Lower leg skin (tissue), 4 donors: Measurements from ENCODE around the gene CLASP2. TPM values are rescaled to one million over a fixed set of nuclear protein-coding genes. Genes with fewer than 3 reads are reported as not detected.

Experiments
- DNase-seq, 2 donors: peaks; one replicate each; pipeline ENCODE4 v3.0.0-alpha.2; 2019; ENCODE audit warnings: low spot score in 2 of 2
- H3K4me3 ChIP-seq: fragments of 200-600 bp; sonication (generic); 2 replicates; pipeline ENCODE4 v1.5.1; 2017; ENCODE audit warnings: mild to moderate bottlenecking, low read depth; ENCODE audit not compliant: poor library complexity, severe bottlenecking
- CTCF ChIP-seq, 3 donors: fragments of 450-650 bp; IDR thresholded peaks; one replicate each; pipeline ENCODE4 v1.5.1; 2016; ENCODE audit warnings: antibody characterized with exemption in 3 of 3, mild to moderate bottlenecking in 3 of 3, moderate library complexity in 2 of 3
- POLR2A ChIP-seq, 2 donors: fragments of 450-650 bp; IDR thresholded peaks; one replicate each; pipeline ENCODE4 v1.6.1; 2016 to 2017; ENCODE audit warnings: antibody characterized with exemption in 2 of 2, mild to moderate bottlenecking in 1 of 2, moderate library complexity in 1 of 2
- WGBS, 2 donors: methylation state at CpG; one replicate each; pipeline ENCODE4 v1.1.5; 2018; 5-methylcytosine and 5-hydroxymethylcytosine counted together
- intact Hi-C: fragments of 100-400 bp; cut with DNase I; formaldehyde crosslinking; loops from one replicate; pipeline ENCODE4 v1.15.0; 2023; ENCODE audit warnings: low total_unique reads
- total RNA-seq, 4 donors: library from RNA; depleted of rRNA; stranded (reverse); fragments of >200 nt; gene quantifications; one replicate each; pipeline ENCODE4 v1.1.0, GENCODE V29; 2016

The CLASP2 gene
- total RNA-seq, 4 donors from 2014 or later = 27.2 to 76.8 (median 49.8) TPM

DNA sequence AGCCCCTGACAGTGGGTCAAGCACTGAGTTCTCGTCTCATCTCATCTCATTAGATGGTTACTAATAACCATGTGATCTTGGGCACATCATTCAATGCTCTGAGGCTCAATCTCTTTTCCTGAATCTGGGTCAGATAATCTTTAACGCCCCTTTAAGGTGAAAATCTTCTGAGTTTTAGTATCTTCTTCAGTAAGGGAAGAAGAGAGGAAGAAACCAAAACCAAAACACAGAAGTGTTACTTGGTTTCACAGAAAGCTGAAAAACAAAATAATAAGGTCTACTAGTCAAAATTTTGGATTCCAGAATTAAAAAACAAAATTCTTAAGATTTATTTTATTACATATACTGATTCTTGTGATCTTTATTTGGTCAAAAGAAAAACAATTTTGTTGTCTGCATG, 78.2 kb downstream of the CLASP2 start:
- no peak for TF ChIP-seq POLR2A (IDR thresholded peaks at IDR 0.05)
- intact Hi-C loops = loop anchor here (10.0 kb wide), 1 partner anchor 145 kb away; no protein-coding TSS in a partner anchor
- 87 to 94% methylated on average over 2 of the region's 2 CpGs for WGBS, 2 donors
- no peak overlapping the region for H3K4me3 ChIP-seq
- no peak for DNase-seq

DNA sequence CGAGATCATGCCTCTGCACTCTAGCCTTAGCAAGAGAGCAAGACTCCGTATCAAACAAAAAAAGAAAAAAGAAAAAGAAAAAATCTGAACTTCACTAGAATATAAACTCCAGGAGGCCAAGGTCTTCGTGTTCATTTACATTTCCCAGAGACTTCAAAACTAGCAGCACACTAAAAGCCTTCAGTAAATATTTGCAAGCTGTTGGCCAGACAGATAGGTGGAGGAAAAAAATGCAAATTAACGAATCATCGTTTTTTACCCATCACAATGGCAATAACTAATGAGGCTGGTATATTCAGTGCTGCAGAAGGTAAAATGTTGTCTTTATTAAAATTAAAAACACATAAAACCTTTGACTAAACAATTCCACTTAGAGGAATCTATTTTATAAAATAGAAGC, 80.6 kb downstream of the CLASP2 start:
- H3K4me3 ChIP-seq = no peak overlapping the region
- no peak for DNase-seq
- intact Hi-C loops = loop anchor here (10.0 kb wide), 1 partner anchor 147 kb away; no protein-coding TSS in a partner anchor
- TF ChIP-seq CTCF (IDR thresholded peaks at IDR 0.05) (no peak), POLR2A (IDR thresholded peaks at IDR 0.05) (no peak)
- 80 to 82% methylated on average over 5 of the region's 5 CpGs for WGBS, 2 donors

GRCh38 chr3:33636125-33636850, 81.8 kb downstream of the CLASP2 start:
- intact Hi-C loops = loop anchor here (10.0 kb wide), 1 partner anchor 149 kb away; no protein-coding TSS in a partner anchor
- no peak overlapping the region for H3K4me3 ChIP-seq
- TF ChIP-seq POLR2A (IDR thresholded peaks at IDR 0.05) (no peak), CTCF (IDR thresholded peaks at IDR 0.05) (peak in 1 of 3 donors; percentile 16)
- no peak for DNase-seq
- 56 to 57% methylated on average over 6 of the region's 6 CpGs for WGBS, 2 donors

DNA sequence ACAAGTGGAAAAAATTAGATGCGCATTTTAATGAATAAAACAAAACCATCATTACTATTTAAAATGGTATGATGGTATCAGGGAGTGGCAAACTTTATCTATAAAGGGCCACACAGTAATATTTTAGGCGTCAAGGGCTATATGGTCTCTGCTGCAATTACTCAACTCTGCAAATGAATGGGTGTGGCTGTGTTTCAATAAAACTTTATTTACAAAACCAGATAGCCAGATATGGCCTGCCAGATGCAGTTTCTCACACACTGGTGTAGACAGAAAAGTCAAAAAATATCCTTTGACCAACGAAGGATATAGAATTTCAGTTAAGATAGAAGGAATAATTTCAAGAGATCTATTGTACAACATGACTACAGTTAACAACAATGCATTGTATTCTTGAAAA, 83.8 kb downstream of the CLASP2 start:
- H3K4me3 ChIP-seq = no peak overlapping the region
- TF ChIP-seq CTCF (IDR thresholded peaks at IDR 0.05) = no peak
- TF ChIP-seq POLR2A (IDR thresholded peaks at IDR 0.05) = no peak
- WGBS, 2 donors = 94 to 96% methylated on average over 3 of the region's 3 CpGs
- no peak for DNase-seq
- intact Hi-C loops = loop anchor here (10.0 kb wide), 1 partner anchor 151 kb away; no protein-coding TSS in a partner anchor

- no peak for TF ChIP-seq POLR2A (IDR thresholded peaks at IDR 0.05)
- TF ChIP-seq CTCF (IDR thresholded peaks at IDR 0.05) = no peak
- WGBS, 2 donors = 85 to 89% methylated on average over 1 of the region's 1 CpG
- H3K4me3 ChIP-seq = no peak overlapping the region
- intact Hi-C loops = no loop called here
- no peak for DNase-seq
Measured at GRCh38 chr3:33629219-33629618, 88.8 kb downstream of the CLASP2 start.

DNA sequence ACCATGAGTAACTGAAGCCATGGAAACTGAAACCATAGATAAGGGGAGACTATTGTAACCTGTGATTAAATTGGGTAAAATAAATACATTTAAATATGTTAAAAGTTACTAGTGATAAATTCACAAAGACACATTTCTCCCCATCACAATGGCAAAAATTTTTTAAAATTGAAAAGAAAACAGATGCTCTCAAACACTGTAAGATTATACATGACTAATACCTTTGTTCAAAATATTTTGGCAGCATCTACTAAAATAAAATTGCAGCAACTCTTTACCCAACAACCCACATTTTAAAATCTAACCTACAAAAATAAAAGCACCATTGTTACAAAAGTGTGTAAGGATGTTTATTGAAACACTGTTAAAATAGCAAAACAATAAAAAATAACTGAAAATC, 93.3 kb downstream of the CLASP2 start:
- intact Hi-C loops = no loop called here
- TF ChIP-seq CTCF (IDR thresholded peaks at IDR 0.05) (no peak), POLR2A (IDR thresholded peaks at IDR 0.05) (no peak)
- no peak for DNase-seq
- H3K4me3 ChIP-seq = no peak overlapping the region
